NCI-H226 (cell line): Measurements from ENCODE around the gene RAB11FIP3.
"Not testable (repeated sequence)": the region's sequence is repeated elsewhere in the genome, so short reads cannot be mapped to it uniquely, and the experiment has no call there.

Experiments used
- DNase-seq: peaks from one replicate; pipeline ENCODE4 v3.0.0-alpha.2; 2015

The RAB11FIP3 gene, protein sequence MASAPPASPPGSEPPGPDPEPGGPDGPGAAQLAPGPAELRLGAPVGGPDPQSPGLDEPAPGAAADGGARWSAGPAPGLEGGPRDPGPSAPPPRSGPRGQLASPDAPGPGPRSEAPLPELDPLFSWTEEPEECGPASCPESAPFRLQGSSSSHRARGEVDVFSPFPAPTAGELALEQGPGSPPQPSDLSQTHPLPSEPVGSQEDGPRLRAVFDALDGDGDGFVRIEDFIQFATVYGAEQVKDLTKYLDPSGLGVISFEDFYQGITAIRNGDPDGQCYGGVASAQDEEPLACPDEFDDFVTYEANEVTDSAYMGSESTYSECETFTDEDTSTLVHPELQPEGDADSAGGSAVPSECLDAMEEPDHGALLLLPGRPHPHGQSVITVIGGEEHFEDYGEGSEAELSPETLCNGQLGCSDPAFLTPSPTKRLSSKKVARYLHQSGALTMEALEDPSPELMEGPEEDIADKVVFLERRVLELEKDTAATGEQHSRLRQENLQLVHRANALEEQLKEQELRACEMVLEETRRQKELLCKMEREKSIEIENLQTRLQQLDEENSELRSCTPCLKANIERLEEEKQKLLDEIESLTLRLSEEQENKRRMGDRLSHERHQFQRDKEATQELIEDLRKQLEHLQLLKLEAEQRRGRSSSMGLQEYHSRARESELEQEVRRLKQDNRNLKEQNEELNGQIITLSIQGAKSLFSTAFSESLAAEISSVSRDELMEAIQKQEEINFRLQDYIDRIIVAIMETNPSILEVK

GRCh38 chr16:425082-425718, at the start of gene RAB11FIP3:
RAB11FIP3 (plus strand) TSS chr16:425649; CDS start chr16:426007, 358 bp downstream.
- DNase-seq = peak; percentile 76

GRCh38 chr16:375927-376816, 49.3 kb upstream of the RAB11FIP3 start:
- no peak for DNase-seq

DNA sequence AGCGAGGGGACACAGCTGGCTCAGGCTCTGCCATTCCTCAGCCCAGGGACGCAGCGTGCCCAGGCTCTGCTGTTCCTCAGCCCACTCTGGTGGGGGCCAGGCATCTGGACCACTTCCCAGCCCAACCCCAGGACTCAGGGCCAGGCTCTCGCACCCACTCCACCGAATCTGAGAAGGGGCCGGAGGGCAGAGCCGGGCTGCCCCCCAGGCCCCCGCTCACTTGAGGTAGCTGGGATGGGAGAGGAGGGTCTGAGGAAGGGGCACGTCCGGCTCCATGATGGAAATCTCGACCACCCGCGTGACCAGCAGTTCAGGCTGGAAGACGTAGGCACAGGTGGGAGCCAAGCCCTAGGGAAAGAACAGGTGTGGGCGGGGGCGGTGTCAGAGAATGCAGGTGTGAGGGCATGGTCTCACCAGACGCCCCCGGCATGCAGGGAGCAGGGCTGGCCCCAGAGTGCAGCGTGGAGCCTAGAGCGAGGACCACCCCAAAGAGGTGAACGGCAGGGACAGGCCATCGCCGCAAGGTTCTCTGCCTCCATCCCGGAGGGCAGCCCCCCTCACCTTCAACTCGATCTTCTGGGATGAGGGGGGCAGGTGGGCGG, 48.5 kb upstream of the RAB11FIP3 start:
- DNase-seq = no peak

GRCh38 chr16:377419-377951, 48.0 kb upstream of the RAB11FIP3 start:
- no peak for DNase-seq

DNA sequence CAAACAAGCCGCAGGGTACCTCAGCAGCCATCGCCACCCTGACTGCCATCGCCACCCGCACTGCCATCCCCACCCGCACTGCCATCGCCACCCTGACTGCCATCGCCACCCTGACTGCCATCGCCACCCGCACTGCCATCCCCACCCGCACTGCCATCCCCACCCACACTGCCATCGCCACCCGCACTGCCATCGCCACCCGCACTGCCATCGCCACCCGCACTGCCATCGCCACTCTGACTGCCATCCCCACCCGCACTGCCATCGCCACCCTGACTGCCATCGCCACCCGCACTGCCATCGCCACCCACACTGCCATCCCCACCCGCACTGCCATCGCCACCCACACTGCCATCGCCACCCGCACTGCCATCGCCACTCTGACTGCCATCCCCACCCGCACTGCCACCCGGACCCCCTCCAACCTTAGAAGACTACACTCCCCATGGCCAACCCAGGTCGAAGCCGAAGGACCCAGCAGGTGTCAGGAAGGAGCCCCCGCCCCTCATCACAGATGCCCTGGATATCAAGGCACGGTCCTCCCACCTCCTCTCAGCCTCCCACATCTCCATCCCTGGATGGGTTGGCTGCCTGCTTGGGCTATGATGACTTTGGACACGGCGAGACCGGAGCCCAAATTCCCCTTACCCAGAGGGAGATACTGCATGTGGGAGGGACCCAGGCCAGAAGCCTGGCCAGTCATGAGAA, 47.2 kb upstream of the RAB11FIP3 start:
- DNase-seq = not testable (repeated sequence)

DNA sequence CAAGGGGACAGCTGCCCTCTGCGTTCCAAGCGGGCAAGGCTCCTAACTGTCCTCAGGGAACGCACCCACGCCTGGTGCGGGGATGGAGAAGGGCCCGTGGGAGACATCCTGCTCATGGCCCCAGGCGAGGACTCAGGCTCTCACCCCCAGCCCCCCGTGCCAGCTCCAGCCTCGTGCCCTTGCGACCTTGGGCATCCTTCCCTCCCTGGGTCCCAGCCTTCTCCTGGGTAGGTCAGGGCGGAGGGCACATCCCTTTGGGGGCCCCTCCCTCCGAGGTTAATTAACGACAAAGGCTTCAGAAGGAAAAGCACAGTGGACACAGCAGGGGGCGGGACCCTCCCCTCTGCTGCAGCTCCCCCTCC, 46.6 kb upstream of the RAB11FIP3 start:
- no peak for DNase-seq

DNA sequence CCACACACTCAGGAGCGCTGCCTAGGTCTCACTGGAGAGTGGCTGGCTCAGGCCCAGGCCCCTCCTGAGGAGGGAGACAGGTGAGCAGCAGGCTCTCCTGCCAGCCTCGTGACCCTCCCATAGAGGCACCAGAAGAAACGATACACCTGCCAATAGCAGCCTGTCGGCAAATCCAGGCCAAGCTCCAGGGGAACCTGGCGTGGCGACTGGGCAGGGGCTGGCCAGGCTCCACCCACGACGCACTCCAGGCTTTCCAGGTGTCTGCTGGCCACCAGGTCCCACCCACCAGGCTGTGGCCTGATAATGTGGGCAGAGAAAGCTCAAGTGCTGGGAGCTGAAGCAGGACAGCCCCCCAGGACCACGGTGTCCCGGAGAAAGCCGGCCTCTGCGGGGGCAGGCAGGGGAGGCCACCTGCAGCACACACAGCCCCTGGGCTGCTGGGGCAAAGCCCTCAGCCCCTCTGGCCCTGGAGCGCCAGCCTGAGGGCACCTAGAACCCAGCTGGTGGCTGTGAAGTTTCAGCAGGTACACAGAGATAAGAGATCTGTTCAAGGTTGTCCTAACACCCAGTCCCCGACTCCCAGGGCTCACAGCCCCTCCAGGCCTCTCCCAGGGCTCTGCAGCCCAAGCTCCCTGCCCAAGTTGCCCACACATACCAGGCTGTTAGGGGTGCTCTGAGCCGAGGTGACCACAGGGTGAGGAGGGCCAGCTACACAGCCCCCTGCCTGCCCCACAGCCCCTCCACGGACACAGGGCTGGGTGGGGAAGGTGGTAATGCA, 46.1 kb upstream of the RAB11FIP3 start:
- DNase-seq = no peak

- no peak for DNase-seq
Measured at GRCh38 chr16:379961-380761, 45.3 kb upstream of the RAB11FIP3 start.

GRCh38 chr16:380762-381011, 44.8 kb upstream of the RAB11FIP3 start:
- no peak for DNase-seq

- no peak for DNase-seq
Measured at GRCh38 chr16:381012-381788, 44.2 kb upstream of the RAB11FIP3 start.

- peak; percentile 35 for DNase-seq
Measured at GRCh38 chr16:381789-382717, 43.4 kb upstream of the RAB11FIP3 start, which contains the start of gene PGAP6. PGAP6 (minus strand) TSS chr16:381978; CDS start chr16:381821, 157 bp downstream.

DNA sequence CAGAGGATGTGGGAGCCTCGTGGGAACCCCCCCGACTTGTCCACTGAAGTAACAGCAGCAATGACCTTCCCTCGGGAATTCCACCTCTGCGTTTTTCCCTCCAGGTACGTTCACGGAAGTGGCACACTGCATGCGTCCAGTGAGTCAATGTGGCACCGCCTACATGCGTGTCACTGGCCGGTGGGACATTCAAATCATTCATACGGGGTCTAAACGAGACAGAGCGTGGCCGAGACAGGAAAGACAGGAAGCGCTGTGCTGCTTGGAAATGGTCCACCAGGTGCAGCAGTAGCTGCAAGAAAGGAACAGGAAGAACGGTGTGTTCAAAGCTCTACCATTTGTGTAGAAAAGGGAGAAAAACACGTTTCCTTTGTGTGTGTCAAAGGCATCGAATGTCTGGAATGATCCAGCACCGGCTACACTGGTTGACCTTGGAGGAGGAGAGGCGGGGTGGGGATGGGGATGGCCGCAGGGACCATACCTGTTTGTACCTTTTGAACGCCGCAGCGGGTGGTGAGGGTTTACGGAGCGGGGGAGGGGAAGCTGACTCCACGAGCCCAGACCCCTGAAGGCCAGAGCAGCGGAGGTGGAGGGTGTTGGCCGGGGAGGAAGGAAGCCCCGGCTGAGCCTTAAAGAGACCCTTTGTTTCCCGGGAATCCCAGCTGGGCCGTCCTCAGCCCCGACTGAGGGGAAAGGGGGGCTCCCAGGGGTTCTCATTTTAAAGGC, 42.0 kb upstream of the RAB11FIP3 start:
- DNase-seq = no peak

DNA sequence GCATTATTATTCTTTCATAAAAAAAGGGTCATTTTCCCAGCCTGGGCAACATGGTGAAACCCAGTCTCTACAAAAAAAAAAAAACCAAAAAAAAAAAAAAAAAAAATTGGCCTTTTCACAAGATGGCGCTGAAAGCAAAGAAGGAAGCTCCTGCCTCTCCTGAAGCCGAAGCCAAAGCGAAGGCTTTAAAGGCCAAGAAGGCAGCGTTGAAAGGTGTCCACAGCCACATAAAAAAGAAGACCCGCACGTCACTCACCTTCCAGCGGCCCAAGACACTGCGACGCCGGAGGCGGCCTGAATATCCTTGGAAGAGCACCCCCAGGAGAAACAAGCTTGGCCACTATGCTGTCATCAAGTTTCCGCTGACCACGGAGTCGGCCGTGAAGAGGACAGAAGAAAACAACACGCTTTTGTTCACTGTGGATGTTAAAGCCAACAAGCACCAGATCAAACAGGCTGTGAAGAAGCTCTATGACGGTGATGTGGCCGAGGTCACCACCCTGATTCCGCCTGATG, 38.8 kb upstream of the RAB11FIP3 start:
- DNase-seq = no peak

DNA sequence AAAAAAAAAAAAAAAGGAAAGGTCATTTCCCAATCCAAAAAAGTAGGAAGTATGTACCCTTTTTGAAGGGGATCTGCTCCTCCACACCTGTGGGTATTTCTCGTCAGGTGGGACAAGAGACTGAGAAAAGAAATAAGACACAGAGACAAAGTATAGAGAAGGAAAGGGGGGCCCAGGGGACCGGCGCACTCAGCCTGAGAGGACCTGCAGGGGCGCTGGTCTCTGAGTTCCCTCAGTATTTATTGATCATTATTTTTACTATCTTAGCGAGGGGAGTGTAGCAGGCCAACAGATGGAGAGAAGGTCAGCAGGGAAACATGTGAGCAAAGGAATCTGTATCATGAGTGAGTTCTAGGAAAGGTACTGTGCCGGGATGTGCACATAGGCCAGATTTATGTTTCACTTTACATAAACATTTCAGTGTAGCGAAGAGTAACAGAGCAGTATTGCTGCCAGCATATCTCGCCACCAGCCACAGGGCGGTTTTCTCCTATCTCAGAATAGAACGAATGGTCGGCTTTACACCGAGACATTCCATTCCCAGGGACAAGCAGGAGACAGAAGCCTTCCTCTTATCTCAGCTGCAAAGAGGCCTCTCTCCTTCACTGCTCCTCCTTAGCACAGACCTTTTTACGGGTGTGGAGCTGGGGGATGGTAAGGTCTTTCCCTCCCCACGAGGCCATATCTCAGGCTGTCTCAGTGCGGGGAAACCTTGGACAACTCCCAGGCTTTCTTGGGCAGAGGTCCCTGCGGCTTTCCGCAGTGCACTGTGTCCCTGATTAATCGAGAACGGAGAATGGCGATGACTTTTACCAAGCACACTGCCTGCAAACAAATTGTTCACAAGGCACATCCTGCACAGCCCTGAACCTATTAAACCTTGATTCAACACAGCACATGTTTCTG, 37.4 kb upstream of the RAB11FIP3 start:
- DNase-seq = not testable (repeated sequence)

DNA sequence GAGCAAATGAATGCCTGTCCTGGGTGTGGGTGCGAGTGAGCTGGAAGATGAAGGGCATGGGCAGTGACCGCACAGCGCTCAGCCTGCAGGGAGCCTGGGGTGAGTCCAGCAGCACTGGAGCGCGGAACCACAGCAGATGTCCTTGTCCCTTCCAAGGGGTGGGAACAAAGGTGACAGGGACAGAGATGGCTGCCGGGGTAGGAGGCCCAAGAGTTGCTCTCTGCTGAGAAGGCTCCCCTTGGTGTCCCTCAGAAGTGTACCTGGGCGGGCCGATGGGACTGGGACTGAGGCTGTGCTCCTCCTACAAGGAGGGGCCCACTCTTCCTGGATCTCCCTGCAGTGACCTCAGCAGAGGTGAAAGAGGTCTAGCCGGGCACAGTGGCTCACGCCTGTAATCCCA, 36.1 kb upstream of the RAB11FIP3 start:
- DNase-seq = no peak

- DNase-seq = peak; percentile 47
Measured at GRCh38 chr16:391885-392335, 33.5 kb upstream of the RAB11FIP3 start.
